ENCODE data around the gene TLL1.

TLL1 gene

DNA sequence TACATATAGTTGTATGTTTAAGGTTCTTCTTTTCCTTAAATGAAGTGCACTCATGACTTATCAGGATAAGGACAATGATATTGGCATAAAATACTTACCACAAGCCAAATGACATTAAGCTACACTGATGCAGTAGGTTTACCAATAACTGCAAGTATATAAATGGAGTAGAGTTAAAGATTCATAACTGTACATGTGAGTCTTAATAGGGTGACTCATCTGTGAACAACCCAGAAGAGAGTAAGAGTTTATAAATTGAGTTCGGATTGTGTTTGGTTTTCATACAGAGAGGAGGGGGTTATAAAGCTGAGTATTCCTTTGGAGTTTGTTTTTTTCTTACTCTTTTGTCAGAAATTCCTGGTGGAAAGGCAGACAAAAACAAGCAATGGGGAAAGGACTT, 144.8 kb downstream of the TLL1 start:
- Histone ChIP-seq H4K5ac (ENCODE audit: low read length) (no peak overlapping the region), H2BK15ac (replicated peaks; ENCODE audit: low read depth) (no peak overlapping the region), H4K8ac (ENCODE audit: low read depth, low read length) (no peak overlapping the region), H3K4me1 (ENCODE audit: control insufficient read depth, low read depth, low read length) (no peaks in the 10 kb centered on the region), H3K27me3 (ENCODE audit: insufficient read depth, low read length, poor library complexity) (no peaks in the 10 kb centered on the region), H3K23ac (ENCODE audit: low read length) (no peak overlapping the region), H2AK5ac (ENCODE audit: low read length) (no peak overlapping the region), H3K4me3 (ENCODE audit: low read length) (no peak overlapping the region), H2BK120ac (ENCODE audit: low read depth, low read length) (no peak overlapping the region), H3K79me2 (ENCODE audit: control insufficient read depth, insufficient read depth, low read length) (no peaks in the 10 kb centered on the region), H3K4ac (ENCODE audit: low read depth, low read length) (no peak overlapping the region), H3K4me2 (ENCODE audit: low read length) (no peak overlapping the region), H3K56ac (ENCODE audit: low read length) (no peak overlapping the region), H3K27ac (ENCODE audit: low read depth, low read length) (no peak overlapping the region), H3K18ac (ENCODE audit: low read length) (no peak overlapping the region), H3K9ac (ENCODE audit: low read length) (no peak overlapping the region), H3K79me1 (ENCODE audit: low read length) (no peaks in the 10 kb centered on the region), H3K36me3 (ENCODE audit: control insufficient read depth, insufficient read depth, low read length) (no peaks in the 10 kb centered on the region), H2BK5ac (ENCODE audit: low read length) (no peak overlapping the region)
- WGBS (ENCODE audit: extremely low coverage, insufficient coverage, low lambda C conversion rate), result no CpG with 5 or more reads among the region's 1 CpG
- DNase-seq, result no peak

DNA sequence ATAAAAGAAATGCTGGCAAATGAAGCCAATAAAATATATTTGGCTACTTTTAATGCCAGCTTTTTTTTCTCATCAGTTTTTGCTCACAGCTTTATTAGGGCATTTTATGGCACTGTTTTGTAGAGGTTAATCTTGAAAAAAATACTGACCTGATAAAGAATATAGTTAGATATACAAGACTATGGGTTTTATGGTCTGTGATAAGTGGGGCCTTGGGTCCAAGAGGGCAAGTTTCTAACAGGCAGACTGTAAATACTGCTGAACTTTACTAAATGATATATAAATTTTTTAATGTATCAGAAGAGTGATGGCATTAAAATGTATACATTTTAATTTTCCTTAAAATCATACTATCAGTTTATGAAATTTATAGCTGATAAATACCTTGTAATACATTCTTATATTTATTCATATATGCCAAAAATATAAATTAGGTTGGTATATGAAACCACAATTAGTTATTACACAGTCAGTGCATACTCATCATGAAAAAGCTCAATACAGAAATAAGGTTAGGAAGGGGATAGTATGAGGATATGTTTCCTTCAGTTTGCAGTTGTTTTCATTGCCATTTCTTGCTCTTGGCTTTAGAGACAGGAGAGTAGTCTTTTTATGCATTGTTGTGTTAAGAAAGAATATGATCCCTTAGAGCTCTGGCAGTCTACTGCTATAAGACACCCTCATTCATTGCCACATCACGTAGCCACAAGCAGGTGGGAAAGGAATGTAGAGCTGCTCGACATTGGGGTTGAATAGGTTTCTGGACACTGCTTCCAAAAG, 146.6 kb downstream of the TLL1 start:
- no peak overlapping the region for H3K4ac ChIP-seq (ENCODE audit: low read depth, low read length)
- H3K79me2 ChIP-seq (ENCODE audit: control insufficient read depth, insufficient read depth, low read length), result no peaks in the 10 kb centered on the region
- no peak overlapping the region for H2BK15ac ChIP-seq (replicated peaks; ENCODE audit: low read depth)
- no peak overlapping the region for H3K18ac ChIP-seq (ENCODE audit: low read length)
- H3K79me1 ChIP-seq (ENCODE audit: low read length), result no peaks in the 10 kb centered on the region
- no peak overlapping the region for H3K9ac ChIP-seq (ENCODE audit: low read length)
- H2BK5ac ChIP-seq (ENCODE audit: low read length), result no peak overlapping the region
- H3K36me3 ChIP-seq (ENCODE audit: control insufficient read depth, insufficient read depth, low read length), result no peaks in the 10 kb centered on the region
- no peak overlapping the region for H3K23ac ChIP-seq (ENCODE audit: low read length)
- no peak for DNase-seq
- H3K4me1 ChIP-seq (ENCODE audit: control insufficient read depth, low read depth, low read length), result no peaks in the 10 kb centered on the region
- H4K5ac ChIP-seq (ENCODE audit: low read length), result no peak overlapping the region
- H2AK5ac ChIP-seq (ENCODE audit: low read length), result no peak overlapping the region
- H4K8ac ChIP-seq (ENCODE audit: low read depth, low read length), result no peak overlapping the region
- no peak overlapping the region for H2BK120ac ChIP-seq (ENCODE audit: low read depth, low read length)
- H3K27me3 ChIP-seq (ENCODE audit: insufficient read depth, low read length, poor library complexity), result no peaks in the 10 kb centered on the region
- H3K27ac ChIP-seq (ENCODE audit: low read depth, low read length), result no peak overlapping the region
- H3K4me2 ChIP-seq (ENCODE audit: low read length), result no peak overlapping the region
- H3K4me3 ChIP-seq (ENCODE audit: low read length), result no peak overlapping the region
- no CpG with 5 or more reads among the region's 2 CpGs for WGBS (ENCODE audit: extremely low coverage, insufficient coverage, low lambda C conversion rate)
- H3K56ac ChIP-seq (ENCODE audit: low read length), result no peak overlapping the region

DNA sequence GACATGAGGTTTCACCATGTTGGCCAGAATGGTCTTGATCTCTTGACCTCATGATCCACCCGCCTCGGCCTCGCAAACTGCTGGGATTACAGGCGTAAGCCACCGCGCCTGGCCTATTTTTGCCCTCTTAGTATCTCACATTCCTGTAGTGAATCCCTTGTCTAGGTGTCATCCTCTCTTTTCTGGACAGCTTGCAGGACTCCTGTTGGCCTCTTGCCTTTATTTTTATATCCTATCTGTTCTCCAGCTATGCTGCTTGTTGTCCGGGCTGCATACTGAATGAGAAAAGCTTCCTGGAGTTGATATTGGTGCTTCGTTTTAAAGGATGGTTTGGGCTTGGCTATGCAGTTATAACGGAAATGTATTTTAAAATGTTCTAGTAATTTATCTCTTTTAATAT, 148.6 kb downstream of the TLL1 start:
- no peaks in the 10 kb centered on the region for H3K27me3 ChIP-seq (ENCODE audit: insufficient read depth, low read length, poor library complexity)
- no peak overlapping the region for H2BK120ac ChIP-seq (ENCODE audit: low read depth, low read length)
- no peaks in the 10 kb centered on the region for H3K79me2 ChIP-seq (ENCODE audit: control insufficient read depth, insufficient read depth, low read length)
- no peak overlapping the region for H3K27ac ChIP-seq (ENCODE audit: low read depth, low read length)
- H2BK5ac ChIP-seq (ENCODE audit: low read length), result no peak overlapping the region
- no peak overlapping the region for H3K23ac ChIP-seq (ENCODE audit: low read length)
- no peak overlapping the region for H3K4me3 ChIP-seq (ENCODE audit: low read length)
- no peak overlapping the region for H3K4ac ChIP-seq (ENCODE audit: low read depth, low read length)
- DNase-seq, result no peak
- H3K36me3 ChIP-seq (ENCODE audit: control insufficient read depth, insufficient read depth, low read length), result no peaks in the 10 kb centered on the region
- H4K5ac ChIP-seq (ENCODE audit: low read length), result no peak overlapping the region
- no peak overlapping the region for H4K8ac ChIP-seq (ENCODE audit: low read depth, low read length)
- H3K9ac ChIP-seq (ENCODE audit: low read length), result no peak overlapping the region
- no peak overlapping the region for H3K18ac ChIP-seq (ENCODE audit: low read length)
- no peak overlapping the region for H2BK15ac ChIP-seq (replicated peaks; ENCODE audit: low read depth)
- H2AK5ac ChIP-seq (ENCODE audit: low read length), result no peak overlapping the region
- no peak overlapping the region for H3K56ac ChIP-seq (ENCODE audit: low read length)
- no peaks in the 10 kb centered on the region for H3K4me1 ChIP-seq (ENCODE audit: control insufficient read depth, low read depth, low read length)
- H3K79me1 ChIP-seq (ENCODE audit: low read length), result no peaks in the 10 kb centered on the region
- H3K4me2 ChIP-seq (ENCODE audit: low read length), result no peak overlapping the region
- no CpG with 5 or more reads among the region's 9 CpGs for WGBS (ENCODE audit: extremely low coverage, insufficient coverage, low lambda C conversion rate)

DNA sequence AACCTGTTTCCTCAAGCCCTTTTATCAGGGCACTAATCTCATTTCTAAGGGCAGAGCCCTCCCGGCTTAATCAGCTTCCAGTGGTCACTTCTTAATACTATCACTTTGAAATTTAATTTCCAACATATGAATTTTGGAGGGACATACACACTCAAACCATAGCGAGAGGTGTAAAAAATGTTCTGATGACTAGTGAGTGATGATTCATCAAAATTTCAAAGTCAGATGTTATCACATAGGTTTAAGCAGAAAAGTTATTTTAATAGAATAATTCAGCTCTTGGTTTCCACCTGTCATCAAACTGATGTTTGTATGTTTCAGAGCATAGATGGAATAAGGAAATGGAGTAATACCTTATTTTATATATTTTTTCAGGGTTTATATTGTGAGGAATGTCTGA, 161.9 kb downstream of the TLL1 start:
- Histone ChIP-seq H3K4me1 (ENCODE audit: control insufficient read depth, low read depth, low read length) (no peaks in the 10 kb centered on the region), H3K79me2 (ENCODE audit: control insufficient read depth, insufficient read depth, low read length) (no peaks in the 10 kb centered on the region), H4K8ac (ENCODE audit: low read depth, low read length) (no peak overlapping the region), H3K27me3 (ENCODE audit: insufficient read depth, low read length, poor library complexity) (no peaks in the 10 kb centered on the region), H3K4me2 (ENCODE audit: low read length) (no peak overlapping the region), H3K79me1 (ENCODE audit: low read length) (no peaks in the 10 kb centered on the region), H3K9ac (ENCODE audit: low read length) (no peak overlapping the region), H3K4ac (ENCODE audit: low read depth, low read length) (no peak overlapping the region), H2BK5ac (ENCODE audit: low read length) (no peak overlapping the region), H2AK5ac (ENCODE audit: low read length) (no peak overlapping the region), H2BK15ac (replicated peaks; ENCODE audit: low read depth) (no peak overlapping the region), H4K5ac (ENCODE audit: low read length) (no peak overlapping the region), H2BK120ac (ENCODE audit: low read depth, low read length) (no peak overlapping the region), H3K23ac (ENCODE audit: low read length) (no peak overlapping the region), H3K56ac (ENCODE audit: low read length) (no peak overlapping the region), H3K18ac (ENCODE audit: low read length) (no peak overlapping the region), H3K27ac (ENCODE audit: low read depth, low read length) (no peak overlapping the region), H3K36me3 (ENCODE audit: control insufficient read depth, insufficient read depth, low read length) (no peaks in the 10 kb centered on the region), H3K4me3 (ENCODE audit: low read length) (no peak overlapping the region)
- WGBS (ENCODE audit: extremely low coverage, insufficient coverage, low lambda C conversion rate), result no CpG with 5 or more reads among the region's 2 CpGs
- DNase-seq, result no peak

- no peak overlapping the region for H3K4ac ChIP-seq (ENCODE audit: low read depth, low read length)
- no peak overlapping the region for H4K5ac ChIP-seq (ENCODE audit: low read length)
- H3K79me1 ChIP-seq (ENCODE audit: low read length), result no peaks in the 10 kb centered on the region
- no peak overlapping the region for H2BK15ac ChIP-seq (replicated peaks; ENCODE audit: low read depth)
- H3K18ac ChIP-seq (ENCODE audit: low read length), result no peak overlapping the region
- WGBS (ENCODE audit: extremely low coverage, insufficient coverage, low lambda C conversion rate), result no CpG with 5 or more reads among the region's 1 CpG
- H3K27me3 ChIP-seq (ENCODE audit: insufficient read depth, low read length, poor library complexity), result no peaks in the 10 kb centered on the region
- no peak overlapping the region for H3K27ac ChIP-seq (ENCODE audit: low read depth, low read length)
- H3K4me1 ChIP-seq (ENCODE audit: control insufficient read depth, low read depth, low read length), result no peaks in the 10 kb centered on the region
- H3K56ac ChIP-seq (ENCODE audit: low read length), result no peak overlapping the region
- H3K4me3 ChIP-seq (ENCODE audit: low read length), result no peak overlapping the region
- no peak overlapping the region for H3K23ac ChIP-seq (ENCODE audit: low read length)
- H2AK5ac ChIP-seq (ENCODE audit: low read length), result no peak overlapping the region
- H3K4me2 ChIP-seq (ENCODE audit: low read length), result no peak overlapping the region
- H2BK120ac ChIP-seq (ENCODE audit: low read depth, low read length), result no peak overlapping the region
- no peaks in the 10 kb centered on the region for H3K36me3 ChIP-seq (ENCODE audit: control insufficient read depth, insufficient read depth, low read length)
- DNase-seq, result no peak
- H4K8ac ChIP-seq (ENCODE audit: low read depth, low read length), result no peak overlapping the region
- H3K9ac ChIP-seq (ENCODE audit: low read length), result no peak overlapping the region
- H3K79me2 ChIP-seq (ENCODE audit: control insufficient read depth, insufficient read depth, low read length), result no peaks in the 10 kb centered on the region
- no peak overlapping the region for H2BK5ac ChIP-seq (ENCODE audit: low read length)
Observed at GRCh38 chr4:166039822-166040221, 166.8 kb downstream of the TLL1 start.

DNA sequence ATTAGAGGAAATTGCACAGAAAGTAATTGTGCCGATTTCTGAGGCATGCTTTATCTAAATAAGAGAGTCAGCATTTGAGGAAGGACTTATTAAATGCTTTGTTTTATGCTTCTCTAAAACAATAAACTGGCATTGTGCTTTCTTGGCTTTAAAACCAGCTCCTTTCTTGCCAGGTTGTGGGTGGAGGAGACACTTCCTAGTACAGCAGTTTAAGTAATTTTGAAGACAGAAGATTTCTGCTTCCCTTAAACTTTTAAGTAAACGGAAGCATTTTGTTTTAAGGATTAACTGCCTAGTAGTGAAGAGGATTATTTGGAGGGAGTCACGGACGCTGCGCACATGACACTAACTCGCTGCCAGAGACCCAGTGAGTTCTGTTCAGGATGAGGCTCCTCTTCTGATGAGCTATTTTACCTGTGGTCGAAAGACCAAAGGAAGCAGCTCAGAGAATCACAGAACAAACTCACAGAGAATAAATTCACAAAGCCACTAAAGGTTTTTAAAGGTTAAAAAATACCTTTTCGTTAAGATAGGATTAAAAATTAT, 169.5 kb downstream of the TLL1 start:
- no peak overlapping the region for H2BK5ac ChIP-seq (ENCODE audit: low read length)
- H3K27me3 ChIP-seq (ENCODE audit: insufficient read depth, low read length, poor library complexity), result no peaks in the 10 kb centered on the region
- H3K4ac ChIP-seq (ENCODE audit: low read depth, low read length), result no peak overlapping the region
- H3K23ac ChIP-seq (ENCODE audit: low read length), result no peak overlapping the region
- no peak overlapping the region for H3K18ac ChIP-seq (ENCODE audit: low read length)
- no peak for DNase-seq
- no peak overlapping the region for H3K4me3 ChIP-seq (ENCODE audit: low read length)
- H3K27ac ChIP-seq (ENCODE audit: low read depth, low read length), result no peak overlapping the region
- H2BK120ac ChIP-seq (ENCODE audit: low read depth, low read length), result no peak overlapping the region
- H2BK15ac ChIP-seq (replicated peaks; ENCODE audit: low read depth), result no peak overlapping the region
- H3K79me1 ChIP-seq (ENCODE audit: low read length), result no peaks in the 10 kb centered on the region
- H3K56ac ChIP-seq (ENCODE audit: low read length), result no peak overlapping the region
- H4K8ac ChIP-seq (ENCODE audit: low read depth, low read length), result no peak overlapping the region
- H3K9ac ChIP-seq (ENCODE audit: low read length), result no peak overlapping the region
- no peaks in the 10 kb centered on the region for H3K4me1 ChIP-seq (ENCODE audit: control insufficient read depth, low read depth, low read length)
- no peak overlapping the region for H3K4me2 ChIP-seq (ENCODE audit: low read length)
- no CpG with 5 or more reads among the region's 8 CpGs for WGBS (ENCODE audit: extremely low coverage, insufficient coverage, low lambda C conversion rate)
- no peaks in the 10 kb centered on the region for H3K36me3 ChIP-seq (ENCODE audit: control insufficient read depth, insufficient read depth, low read length)
- no peak overlapping the region for H2AK5ac ChIP-seq (ENCODE audit: low read length)
- H3K79me2 ChIP-seq (ENCODE audit: control insufficient read depth, insufficient read depth, low read length), result no peaks in the 10 kb centered on the region
- H4K5ac ChIP-seq (ENCODE audit: low read length), result no peak overlapping the region
